ENCODE measurements around the gene SHLD2. TPM values are rescaled to one million over a fixed set of nuclear protein-coding genes. Genes with fewer than 3 reads are reported as not detected.
"Not testable (repeated sequence)": the region's sequence is repeated elsewhere in the genome, so short reads cannot be mapped to it uniquely, and the experiment has no call there.

SHLD2 gene
- polyA plus RNA-seq, 3 donors = 10.2 to 16.3 (median 16.2) TPM

- H3K4me1 Mint-ChIP-seq; H2AFZ ChIP-seq (ENCODE audit: insufficient read depth, low read depth, low read length, poor library complexity, severe bottlenecking); H3K36me3 Mint-ChIP-seq; H3K4me3 ChIP-seq (replicated peaks in 1 of 3; ENCODE audit: low read depth in 2 of 3, low read length in 3 of 3); H3K4me2 ChIP-seq (replicated peaks; ENCODE audit: extremely low read depth, low read length, poor library complexity, severe bottlenecking); H3K27ac Mint-ChIP-seq; H3K27me3 ChIP-seq (ENCODE audit: control insufficient read depth in 2 of 2, insufficient read depth in 2 of 2, low read length in 2 of 2); H3K27me3 Mint-ChIP-seq (ENCODE audit: low read depth in 3 of 3); H3K4me1 ChIP-seq (ENCODE audit: control insufficient read depth in 1 of 2, insufficient read depth in 2 of 2, low read length in 2 of 2); H3K36me3 ChIP-seq (replicated peaks in 1 of 2; ENCODE audit: control insufficient read depth in 1 of 2, insufficient read depth in 2 of 2, low read length in 2 of 2); H3K9me3 Mint-ChIP-seq; H3K4me3 Mint-ChIP-seq; DNase-seq; H3K9me3 ChIP-seq (replicated peaks in 1 of 2; ENCODE audit: control insufficient read depth in 1 of 2, insufficient read depth in 1 of 2, low read length in 2 of 2); intact Hi-C loops (cut with micrococcal nuclease); H3K9ac ChIP-seq (ENCODE audit: insufficient read depth, low read length, poor library complexity, severe bottlenecking); H3K79me2 ChIP-seq (ENCODE audit: insufficient read depth, low read length); H4K20me1 ChIP-seq (ENCODE audit: insufficient read depth, low read length); H3K27ac ChIP-seq (ENCODE audit: low read depth in 1 of 2, low read length in 2 of 2): not testable (repeated sequence)
- WGBS (ENCODE audit: insufficient coverage) = no CpG with 5 or more reads among the region's 3 CpGs
Observed at GRCh38 chr10:87145598-87145997, 50.6 kb downstream of the SHLD2 start.

- H3K27me3 ChIP-seq (ENCODE audit: control insufficient read depth in 2 of 2, insufficient read depth in 2 of 2, low read length in 2 of 2); H3K36me3 ChIP-seq (replicated peaks in 1 of 2; ENCODE audit: control insufficient read depth in 1 of 2, insufficient read depth in 2 of 2, low read length in 2 of 2); H3K79me2 ChIP-seq (ENCODE audit: insufficient read depth, low read length); H3K9ac ChIP-seq (ENCODE audit: insufficient read depth, low read length, poor library complexity, severe bottlenecking); DNase-seq; H2AFZ ChIP-seq (ENCODE audit: insufficient read depth, low read depth, low read length, poor library complexity, severe bottlenecking); H3K9me3 ChIP-seq (replicated peaks in 1 of 2; ENCODE audit: control insufficient read depth in 1 of 2, insufficient read depth in 1 of 2, low read length in 2 of 2); H3K27me3 Mint-ChIP-seq (ENCODE audit: low read depth in 3 of 3); H3K4me2 ChIP-seq (replicated peaks; ENCODE audit: extremely low read depth, low read length, poor library complexity, severe bottlenecking); H4K20me1 ChIP-seq (ENCODE audit: insufficient read depth, low read length); intact Hi-C loops (cut with micrococcal nuclease); H3K4me3 Mint-ChIP-seq; H3K4me3 ChIP-seq (replicated peaks in 1 of 3; ENCODE audit: low read depth in 2 of 3, low read length in 3 of 3); H3K4me1 ChIP-seq (ENCODE audit: control insufficient read depth in 1 of 2, insufficient read depth in 2 of 2, low read length in 2 of 2); H3K9me3 Mint-ChIP-seq; H3K27ac Mint-ChIP-seq; H3K27ac ChIP-seq (ENCODE audit: low read depth in 1 of 2, low read length in 2 of 2); H3K4me1 Mint-ChIP-seq: not testable (repeated sequence)
- no CpG with 5 or more reads among the region's 9 CpGs for WGBS (ENCODE audit: insufficient coverage)
- peak; percentile 55 for TF ChIP-seq CTCF (IDR thresholded peaks at IDR 0.05)
- peaks cover 3 to 11% of the 10 kb centered on the region in 2 donors for H3K36me3 Mint-ChIP-seq
Observed at GRCh38 chr10:87149020-87149609, 54.1 kb downstream of the SHLD2 start.

GRCh38 chr10:87151516-87151915, 56.5 kb downstream of the SHLD2 start:
- H3K4me3 ChIP-seq (replicated peaks in 1 of 3; ENCODE audit: low read depth in 2 of 3, low read length in 3 of 3); H3K4me3 Mint-ChIP-seq; H3K9ac ChIP-seq (ENCODE audit: insufficient read depth, low read length, poor library complexity, severe bottlenecking); H3K79me2 ChIP-seq (ENCODE audit: insufficient read depth, low read length); H3K27ac Mint-ChIP-seq; H3K9me3 Mint-ChIP-seq; intact Hi-C loops (cut with micrococcal nuclease); H2AFZ ChIP-seq (ENCODE audit: insufficient read depth, low read depth, low read length, poor library complexity, severe bottlenecking); H3K36me3 ChIP-seq (replicated peaks in 1 of 2; ENCODE audit: control insufficient read depth in 1 of 2, insufficient read depth in 2 of 2, low read length in 2 of 2); H4K20me1 ChIP-seq (ENCODE audit: insufficient read depth, low read length); H3K9me3 ChIP-seq (replicated peaks in 1 of 2; ENCODE audit: control insufficient read depth in 1 of 2, insufficient read depth in 1 of 2, low read length in 2 of 2); H3K27me3 ChIP-seq (ENCODE audit: control insufficient read depth in 2 of 2, insufficient read depth in 2 of 2, low read length in 2 of 2); H3K4me2 ChIP-seq (replicated peaks; ENCODE audit: extremely low read depth, low read length, poor library complexity, severe bottlenecking); H3K4me1 ChIP-seq (ENCODE audit: control insufficient read depth in 1 of 2, insufficient read depth in 2 of 2, low read length in 2 of 2); H3K4me1 Mint-ChIP-seq; H3K27me3 Mint-ChIP-seq (ENCODE audit: low read depth in 3 of 3); DNase-seq; H3K27ac ChIP-seq (ENCODE audit: low read depth in 1 of 2, low read length in 2 of 2): not testable (repeated sequence)
- peaks cover 6 to 11% of the 10 kb centered on the region in 2 donors for H3K36me3 Mint-ChIP-seq
- no CpG with 5 or more reads among the region's 3 CpGs for WGBS (ENCODE audit: insufficient coverage)

- H3K9me3 ChIP-seq (replicated peaks in 1 of 2; ENCODE audit: control insufficient read depth in 1 of 2, insufficient read depth in 1 of 2, low read length in 2 of 2); H4K20me1 ChIP-seq (ENCODE audit: insufficient read depth, low read length); H3K9ac ChIP-seq (ENCODE audit: insufficient read depth, low read length, poor library complexity, severe bottlenecking); H3K4me3 Mint-ChIP-seq; H3K27me3 ChIP-seq (ENCODE audit: control insufficient read depth in 2 of 2, insufficient read depth in 2 of 2, low read length in 2 of 2); H3K27ac ChIP-seq (ENCODE audit: low read depth in 1 of 2, low read length in 2 of 2); H3K9me3 Mint-ChIP-seq; H3K4me2 ChIP-seq (replicated peaks; ENCODE audit: extremely low read depth, low read length, poor library complexity, severe bottlenecking); H3K27me3 Mint-ChIP-seq (ENCODE audit: low read depth in 3 of 3); H3K4me1 Mint-ChIP-seq; H2AFZ ChIP-seq (ENCODE audit: insufficient read depth, low read depth, low read length, poor library complexity, severe bottlenecking); intact Hi-C loops (cut with micrococcal nuclease); DNase-seq; H3K79me2 ChIP-seq (ENCODE audit: insufficient read depth, low read length); H3K4me1 ChIP-seq (ENCODE audit: control insufficient read depth in 1 of 2, insufficient read depth in 2 of 2, low read length in 2 of 2); H3K36me3 ChIP-seq (replicated peaks in 1 of 2; ENCODE audit: control insufficient read depth in 1 of 2, insufficient read depth in 2 of 2, low read length in 2 of 2); H3K4me3 ChIP-seq (replicated peaks in 1 of 3; ENCODE audit: low read depth in 2 of 3, low read length in 3 of 3): not testable (repeated sequence)
- WGBS (ENCODE audit: insufficient coverage) = 100% methylated on average over 3 of the region's 4 CpGs
- peaks cover 14 to 19% of the 10 kb centered on the region in 2 donors for H3K36me3 Mint-ChIP-seq
- peak overlapping the region in 1 of 7 donors; percentile 40 for H3K27ac Mint-ChIP-seq
Observed at GRCh38 chr10:87156841-87157240, 61.8 kb downstream of the SHLD2 start.

All from CD14-positive monocyte (primary cell).